ENCODE results near the gene TLR4. TPM values are rescaled to one million over a fixed set of nuclear protein-coding genes. Genes with fewer than 3 reads are reported as not detected.

Gene TLR4
- total and polyA plus RNA-seq, 9 of the 15 experiments (the other 6 are each of a cell fraction or from before 2014, with no cell fraction given), result 0.02 TPM; not detected in 8

GRCh38 chr9:117696154-117696553 lies 8.0 kb upstream of the TLR4 start:
- H3K36me3 ChIP-seq (ENCODE audit: control insufficient read depth, insufficient read depth, low read length), result no peaks in the 10 kb centered on the region
- BruUV-seq (replicated peaks), result no TSS peak
- no peak overlapping the region for H3K27ac ChIP-seq (ENCODE audit: extremely low read depth, low read depth, low read length)
- DNase-seq (ENCODE audit: extremely low read depth in 1 of 4, low spot score in 3 of 4) (no peak), FAIRE-seq (no peak), ATAC-seq (no peak)
- no peaks in the 10 kb centered on the region for H3K9me1 ChIP-seq (ENCODE audit: control insufficient read depth, insufficient read depth, low read length)
- intact Hi-C loops (cut with micrococcal nuclease), result no loop called here
- ChIA-PET POLR2A (no interaction called here), CTCF (ENCODE audit: low intra/inter-chr PET ratio) (no interaction called here)
- 4% methylated on average over 2 of the region's 2 CpGs for WGBS (ENCODE audit: insufficient coverage, low coverage, missing lambda C conversion rate)
- H3K4me1 ChIP-seq (replicated peaks in 1 of 2; ENCODE audit: control insufficient read depth in 2 of 2, insufficient read depth in 2 of 2, low read length in 2 of 2), result no peaks in the 10 kb centered on the region
- no peak overlapping the region for H3K4me3 ChIP-seq
- no peak overlapping the region for H2AFZ ChIP-seq (ENCODE audit: low read depth, low read length)
- H3K27me3 ChIP-seq (ENCODE audit: control insufficient read depth in 2 of 2, insufficient read depth in 2 of 2, low read length in 2 of 2), result no peaks in the 10 kb centered on the region
- H4K20me1 ChIP-seq (replicated peaks; ENCODE audit: control insufficient read depth, insufficient read depth, low read length), result no peaks in the 10 kb centered on the region
- no peaks in the 10 kb centered on the region for H3K9me3 ChIP-seq (replicated peaks; ENCODE audit: control insufficient read depth, insufficient read depth, low read depth, low read length)
- in situ Hi-C loops (cut with MboI), result no loop called here
- H3K4me2 ChIP-seq (ENCODE audit: insufficient read depth, low read length), result no peak overlapping the region
- H3K9ac ChIP-seq (ENCODE audit: insufficient read depth in 1 of 2, low read depth in 2 of 2, low read length in 2 of 2), result no peak overlapping the region
- H3K79me2 ChIP-seq (ENCODE audit: control insufficient read depth, insufficient read depth, low read length), result no peaks in the 10 kb centered on the region
- TF ChIP-seq ZNF318 (IDR thresholded peaks at IDR 0.05; ENCODE audit: borderline replicate concordance in 1 of 2, low read depth in 1 of 2) (no peak), TSC22D4 (tag; IDR thresholded peaks at IDR 0.05) (no peak), ZNF408 (CRISPR knock-in tag; IDR thresholded peaks at IDR 0.05; ENCODE audit: low read depth) (no peak), HOMEZ (CRISPR knock-in tag; IDR thresholded peaks at IDR 0.05) (no peak), NR2C2 (CRISPR knock-in tag; IDR thresholded peaks at IDR 0.05) (no peak), NR2C2 (tag; IDR thresholded peaks at IDR 0.05) (no peak), ZZZ3 (IDR thresholded peaks at IDR 0.05) (no peak), RBM14 (IDR thresholded peaks at IDR 0.05; ENCODE audit: borderline replicate concordance, insufficient read depth, low read depth, low read length) (no peak), ASH1L (IDR thresholded peaks at IDR 0.05; ENCODE audit: borderline replicate concordance, low read depth, partially characterized antibody) (no peak), ZNF766 (CRISPR knock-in tag; conservative IDR thresholded peaks at IDR 0.05) (no peak), ZNF354B (CRISPR knock-in tag; IDR thresholded peaks at IDR 0.05) (no peak), E2F6 (IDR thresholded peaks at IDR 0.05; ENCODE audit: borderline replicate concordance in 1 of 2, extremely low read depth in 1 of 2, insufficient read depth in 1 of 2, insufficient read length in 1 of 2, low read depth in 1 of 2, low read length in 1 of 2, poor library complexity in 1 of 2, severe bottlenecking in 1 of 2) (no peak)

Measured in K562 (cell line).